GM04503 (cell line): ENCODE data around the gene GNAS.
"Not testable (repeated sequence)": the region's sequence is repeated elsewhere in the genome, so short reads cannot be mapped to it uniquely, and the experiment has no call there.

Source experiments
- DNase-seq: peaks from one replicate; pipeline ENCODE4 v3.0.0-alpha.2; 2012; ENCODE audit warnings: low read depth

The GNAS gene

DNA sequence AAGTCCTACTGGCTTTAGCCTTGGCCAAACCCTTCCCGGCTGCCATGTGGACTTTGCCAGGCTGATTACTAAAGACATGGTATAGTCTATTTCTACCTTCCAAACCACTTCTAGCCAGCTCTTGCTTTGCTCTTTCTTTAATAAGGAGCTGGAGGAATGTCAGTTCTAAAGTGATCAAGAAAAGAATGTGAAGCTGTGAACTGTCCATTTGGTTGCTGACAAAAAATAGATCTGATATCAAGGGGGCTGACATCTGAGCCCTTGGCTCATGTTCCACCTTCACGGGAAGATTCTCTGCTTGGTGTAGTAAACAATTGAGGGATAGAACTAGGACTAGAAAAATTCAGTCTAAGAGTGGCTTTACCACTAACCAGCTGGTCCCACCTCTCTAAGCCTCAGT, 24.4 kb upstream of the GNAS start:
- no peak for DNase-seq

GRCh38 chr20:58828804-58829203, 23.7 kb upstream of the GNAS start:
- DNase-seq = not testable (repeated sequence)

DNA sequence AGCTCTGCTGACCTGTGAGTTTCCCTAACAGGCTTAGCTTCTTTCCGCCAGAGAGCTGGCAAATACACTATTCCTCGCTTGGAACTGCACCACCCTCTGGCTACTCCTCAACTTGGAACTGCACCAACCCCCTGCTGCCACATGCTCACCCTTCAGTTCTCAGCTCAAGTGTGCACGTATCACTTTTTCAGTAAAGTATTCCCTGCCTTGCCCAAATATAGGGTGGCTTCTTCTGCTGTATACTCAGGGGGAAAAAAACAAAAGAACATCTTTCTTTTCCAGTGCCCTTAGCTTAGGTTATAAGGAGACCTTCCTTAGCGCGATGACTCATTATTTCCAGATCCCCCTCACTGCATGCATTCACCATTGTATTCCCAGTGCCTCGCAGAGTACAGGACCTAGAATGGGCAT, 23.0 kb upstream of the GNAS start:
- no peak for DNase-seq

DNA sequence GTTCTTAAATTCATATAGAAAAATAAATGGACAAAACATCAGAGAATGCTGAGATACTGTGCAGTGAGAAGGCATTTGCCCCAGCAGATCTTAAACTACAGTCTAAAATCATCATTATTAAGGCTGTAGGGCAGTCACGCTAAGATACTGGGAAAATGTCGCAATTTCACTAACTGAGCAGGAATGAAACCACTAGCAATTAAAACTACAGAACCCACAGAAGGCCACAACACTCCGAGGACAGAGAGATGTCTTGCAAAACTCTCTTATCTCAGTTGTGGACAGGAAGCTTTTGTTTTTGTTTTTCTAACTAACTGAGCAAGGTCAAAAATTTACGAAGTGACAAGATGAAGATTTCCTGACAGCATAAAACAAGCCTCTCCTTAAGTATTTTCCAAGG, 20.1 kb upstream of the GNAS start:
- DNase-seq = no peak

DNA sequence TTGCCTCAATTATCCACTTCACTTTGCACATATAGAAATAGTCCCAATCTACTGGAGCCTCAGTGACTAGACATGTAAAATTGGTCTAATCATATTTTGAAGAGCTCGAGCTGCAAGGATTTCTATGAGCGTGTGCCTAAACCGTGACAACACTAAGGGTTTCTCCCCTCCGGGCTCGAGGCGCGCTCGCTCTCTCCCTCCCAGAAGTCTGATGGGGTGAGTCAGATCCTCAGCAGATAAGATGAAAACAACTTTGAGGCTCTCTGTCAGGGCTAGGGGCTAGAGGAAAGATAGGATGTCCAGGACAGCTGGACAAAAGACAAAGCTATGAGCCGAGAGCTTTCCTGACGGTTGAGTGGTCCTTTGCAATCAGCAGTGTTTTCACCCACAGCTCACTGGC, 18.6 kb upstream of the GNAS start:
- no peak for DNase-seq

DNA sequence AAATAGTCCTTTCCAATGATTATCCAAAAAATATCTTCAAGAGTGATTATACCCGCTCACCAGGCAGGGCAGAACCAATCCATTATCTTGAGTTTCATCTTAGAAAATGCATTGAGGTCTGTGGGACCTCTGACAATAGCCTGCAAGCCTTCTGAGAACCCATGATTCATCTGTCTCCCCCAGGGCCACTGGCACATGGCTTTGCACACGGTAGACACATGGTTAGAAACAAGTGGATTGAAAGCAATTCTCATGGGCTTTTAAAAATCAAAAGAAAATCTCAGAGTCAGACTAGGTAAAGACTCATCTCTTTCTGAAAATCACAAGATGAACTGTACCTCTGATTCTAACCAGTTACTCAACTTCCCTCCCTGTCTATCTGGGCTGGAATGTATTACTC, 17.3 kb upstream of the GNAS start:
- no peak for DNase-seq

- no peak for DNase-seq
Observed at GRCh38 chr20:58836616-58837204, 15.8 kb upstream of the GNAS start.

DNA sequence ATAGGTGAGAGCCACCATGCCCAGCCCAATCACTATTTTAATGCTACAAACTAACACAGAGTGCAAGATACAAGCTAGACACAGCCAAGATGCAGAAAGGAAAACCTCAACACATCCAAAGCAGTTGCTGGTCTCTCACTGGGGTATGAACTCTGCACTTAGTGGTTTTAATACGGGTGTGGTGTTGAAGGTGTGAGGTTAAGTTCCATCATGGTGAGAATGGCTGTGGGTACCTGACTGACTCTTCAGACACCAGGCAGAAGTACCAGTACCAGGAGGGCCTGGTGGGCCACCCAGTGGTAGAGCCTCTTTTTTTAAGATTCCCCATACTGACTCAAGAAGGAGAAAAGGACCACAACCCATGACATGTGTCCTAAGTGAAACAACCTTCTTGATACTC, 14.8 kb upstream of the GNAS start:
- no peak for DNase-seq

GRCh38 chr20:58838174-58838573, 14.3 kb upstream of the GNAS start:
- DNase-seq = no peak

DNA sequence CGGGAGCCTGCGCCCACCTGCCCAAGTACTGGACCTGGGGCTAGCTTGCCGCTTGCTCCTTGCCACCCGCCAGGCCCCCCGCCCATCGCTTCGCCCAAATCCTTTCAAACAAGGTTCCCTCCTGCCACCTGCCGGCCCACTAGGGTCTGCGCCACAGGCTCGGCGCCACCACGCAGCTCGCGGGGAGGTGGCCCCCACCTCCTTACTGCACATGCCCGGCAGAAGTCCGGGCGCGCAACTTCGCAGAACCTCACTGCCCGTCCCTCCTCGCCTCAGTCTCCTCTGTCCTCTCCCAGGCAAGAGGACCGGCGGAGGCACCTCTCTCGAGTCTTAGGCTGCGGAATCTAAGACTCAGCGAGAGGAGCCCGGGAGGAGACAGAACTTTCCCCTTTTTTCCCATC, 13.0 kb upstream of the GNAS start:
- DNase-seq = no peak

GRCh38 chr20:58839991-58840747, 12.3 kb upstream of the GNAS start:
- no peak for DNase-seq

DNA sequence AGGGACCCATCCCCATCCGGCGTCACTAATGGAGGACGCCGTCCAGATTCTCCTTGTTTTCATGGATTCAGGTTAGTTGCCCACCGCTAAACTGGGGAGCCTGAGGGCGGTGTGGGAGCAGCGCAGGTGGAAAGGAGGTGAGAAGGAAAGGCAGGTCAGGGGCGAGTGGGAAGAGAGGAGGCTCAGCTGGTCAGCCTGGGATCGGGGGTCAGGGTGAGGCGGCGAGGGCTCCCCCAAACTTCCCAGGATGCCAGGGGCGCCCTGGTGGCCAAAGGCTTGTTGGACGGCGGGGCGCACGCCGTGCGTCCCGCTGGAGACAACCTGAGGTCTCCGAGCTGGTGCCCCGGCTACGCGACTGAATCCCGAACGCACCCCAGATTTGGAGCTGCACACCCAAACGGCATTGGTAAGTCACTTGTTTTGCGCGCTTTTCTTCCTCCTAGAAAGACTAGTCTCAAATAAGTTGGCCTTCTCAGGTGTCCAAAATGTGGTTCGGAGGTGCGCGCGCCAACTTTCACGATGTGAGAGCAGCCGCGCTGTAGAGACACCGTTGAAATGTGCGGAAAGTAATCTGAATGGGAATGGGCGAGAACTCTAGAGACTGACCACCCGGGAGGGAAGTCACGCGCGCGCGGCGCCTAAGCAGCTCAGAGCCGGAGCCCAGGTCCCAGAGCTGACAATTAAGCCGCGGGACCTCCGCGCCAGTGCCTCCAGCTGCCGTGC, 11.5 kb upstream of the GNAS start:
- no peak for DNase-seq

- no peak for DNase-seq
Observed at GRCh38 chr20:58841539-58842264, 10.8 kb upstream of the GNAS start.

DNA sequence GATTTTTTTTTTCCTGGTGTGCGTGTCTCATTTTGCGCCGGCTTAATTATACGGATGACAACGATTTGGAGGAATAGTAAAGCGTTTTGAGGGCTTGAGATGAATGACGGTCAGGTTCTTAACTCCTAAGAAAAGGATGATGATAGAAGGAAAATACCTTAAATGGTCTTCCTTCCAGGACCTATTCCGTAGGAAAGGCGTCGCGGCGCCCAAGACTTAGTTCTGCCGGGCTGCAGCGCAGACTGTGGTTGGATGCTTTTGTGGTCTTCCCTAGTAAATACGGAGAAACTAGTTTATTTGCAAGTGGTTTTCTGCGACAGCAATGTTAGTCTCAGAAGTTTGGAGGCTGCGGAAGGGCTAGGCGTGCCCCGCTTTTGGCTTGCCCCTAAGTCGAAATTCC, 10.2 kb upstream of the GNAS start:
- no peak for DNase-seq

GRCh38 chr20:58843128-58843556, 9.4 kb upstream of the GNAS start:
- no peak for DNase-seq

DNA sequence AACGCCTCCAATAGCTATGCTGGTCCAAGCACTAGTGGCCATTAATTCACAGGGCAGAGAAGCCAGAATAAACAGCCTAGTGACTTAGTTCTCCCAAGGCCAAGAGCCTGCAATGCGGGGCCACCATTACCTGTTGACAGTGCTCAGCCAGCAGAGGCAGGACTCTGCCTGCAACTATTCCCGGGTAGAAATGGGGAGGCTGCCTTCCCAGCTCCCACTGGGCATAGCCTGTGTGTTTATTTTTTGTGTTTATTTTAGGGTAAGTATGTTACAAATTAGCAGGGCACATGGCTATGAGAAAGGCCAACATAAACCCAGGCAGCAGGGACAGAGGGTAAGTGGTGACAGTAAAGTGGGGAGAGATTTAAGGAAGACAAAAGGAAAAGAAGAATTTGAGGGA, 6.8 kb upstream of the GNAS start:
- DNase-seq = no peak

DNA sequence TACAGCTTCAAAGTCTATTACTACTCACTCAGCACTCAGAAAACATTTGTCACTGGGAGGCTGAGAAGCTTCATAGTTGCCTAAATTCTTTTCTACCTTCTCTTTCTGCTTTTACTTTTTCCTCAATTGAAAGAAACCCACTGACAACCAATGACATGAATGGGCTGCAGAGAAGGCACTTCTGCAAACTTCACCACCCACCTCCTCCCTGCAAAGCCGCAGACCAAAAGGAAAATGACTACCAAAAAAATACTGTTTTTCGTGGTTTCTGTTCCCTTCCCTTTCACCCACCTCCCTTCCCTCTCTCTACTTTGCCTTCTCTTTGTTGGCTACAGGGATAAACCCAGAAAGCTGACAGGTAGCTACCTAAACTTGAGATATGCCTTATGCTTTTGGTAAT, 5.1 kb upstream of the GNAS start:
- DNase-seq = no peak

GRCh38 chr20:58850693-58851174, 1.8 kb upstream of the GNAS start, which contains the start of gene GNAS-AS1:
GNAS-AS1 (minus strand) TSS chr20:58850902.
- DNase-seq = peak; percentile 55

DNA sequence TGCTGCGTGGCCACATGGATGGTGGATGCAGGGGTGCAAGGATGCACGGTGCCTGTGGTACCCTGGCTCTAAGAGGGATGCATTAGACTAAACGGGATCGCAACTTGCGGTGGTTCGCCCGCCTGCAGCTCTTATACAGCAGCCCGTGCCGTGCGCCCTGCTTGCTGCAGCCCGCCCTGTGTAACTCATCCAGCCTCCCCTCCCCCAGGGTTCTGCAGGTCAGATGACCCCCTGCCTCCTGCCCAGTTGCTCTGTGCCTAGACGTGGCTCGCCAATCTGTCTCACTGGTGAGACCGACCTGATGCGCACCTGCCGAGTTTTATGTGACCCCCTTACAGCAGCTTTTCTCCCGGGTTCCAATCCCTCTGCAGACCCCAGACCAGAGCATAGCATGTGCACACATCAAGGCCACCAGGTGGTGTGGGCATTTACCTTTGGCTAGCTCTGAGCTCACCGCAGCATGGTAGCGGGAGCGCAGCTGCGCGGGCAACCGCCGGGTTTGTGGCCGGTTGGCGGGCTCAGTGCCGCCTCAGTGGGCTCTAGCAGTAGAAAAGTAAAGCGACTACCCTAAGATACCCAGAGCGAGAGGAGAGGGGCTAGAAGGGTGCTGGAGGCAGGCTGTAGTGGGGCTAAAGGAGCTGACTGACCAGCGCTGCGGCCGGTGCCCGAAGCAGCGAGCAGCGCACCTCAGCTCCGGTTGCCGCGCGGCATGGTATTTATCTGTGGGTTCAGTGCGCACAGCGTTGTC, 1.1 kb upstream of the GNAS start:
- DNase-seq = no peak

DNA sequence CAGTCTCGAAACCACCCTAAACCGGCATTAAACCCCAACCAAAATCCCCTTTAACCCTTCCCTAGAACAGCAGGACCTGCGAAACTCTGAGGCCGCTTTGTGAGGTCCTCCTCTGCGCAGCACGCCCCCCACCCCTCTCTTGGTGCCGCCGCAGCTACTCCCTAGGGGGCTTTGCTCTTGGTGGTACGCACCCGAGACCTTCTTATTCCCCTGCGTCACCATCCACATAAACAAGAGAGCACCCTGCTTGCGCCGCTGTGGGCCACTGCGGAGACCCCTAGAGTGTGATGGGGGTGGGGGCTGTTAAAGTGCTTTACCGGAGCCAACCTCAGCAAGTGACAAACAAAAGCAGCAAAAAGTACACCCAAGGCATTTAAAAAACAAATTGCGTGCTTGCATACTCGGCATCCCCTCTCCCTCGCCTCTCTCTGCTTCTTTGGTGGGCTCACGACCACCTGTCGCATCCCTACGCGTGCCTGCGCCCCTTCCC, 502 bp upstream of the GNAS start:
- no peak for DNase-seq

DNA sequence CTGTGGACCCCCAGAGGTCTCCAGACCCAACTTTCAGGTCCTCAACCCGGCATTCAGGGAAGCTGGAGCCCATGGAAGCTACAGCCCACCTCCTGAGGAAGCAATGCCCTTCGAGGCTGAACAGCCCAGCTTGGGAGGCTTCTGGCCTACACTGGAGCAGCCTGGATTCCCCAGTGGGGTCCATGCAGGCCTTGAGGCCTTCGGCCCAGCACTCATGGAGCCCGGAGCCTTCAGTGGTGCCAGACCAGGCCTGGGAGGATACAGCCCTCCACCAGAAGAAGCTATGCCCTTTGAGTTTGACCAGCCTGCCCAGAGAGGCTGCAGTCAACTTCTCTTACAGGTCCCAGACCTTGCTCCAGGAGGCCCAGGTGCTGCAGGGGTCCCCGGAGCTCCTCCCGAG, 950 bp downstream of the GNAS start:
- no peak for DNase-seq
